GM12878 (cell line): ENCODE measurements around the gene LTBP3. TPM values are rescaled to one million over a fixed set of nuclear protein-coding genes. Genes with fewer than 3 reads are reported as not detected.

ENCODE experiments used
- ATAC-seq: fragments of 200-7000 bp; cut with Tn5 transposase; 3 replicates; pipeline ENCODE4 v1.9.1; 2020; ENCODE audit warnings: mild to moderate bottlenecking, moderate library complexity
- BruUV-seq: library from RNA; stranded (reverse); fragments of 400-500 nt; replicated peaks from 2 replicates; lab custom pipeline; 2021; lab: Mats Ljungman, UMichigan
- CTCF ChIA-PET: fragments of 300-600 bp; sonication (Branson Sonifier 250); formaldehyde crosslinking; extraction: SDS; loops from one replicate; lab custom pipeline; 2021; ENCODE audit warnings: inconsistent platforms; lab: Yijun Ruan, JAX
- POLR2A ChIA-PET: fragments of 350-600 bp; formaldehyde crosslinking; extraction: SDS; loops from one replicate; lab custom pipeline; 2021; ENCODE audit warnings: inconsistent platforms; lab: Charles Lee
- RAD21 ChIA-PET: fragments of 300-600 bp; sonication (Branson Sonifier 250); formaldehyde crosslinking; loops from one replicate; lab custom pipeline; 2023; ENCODE audit warnings: antibody characterized with exemption; ENCODE audit not compliant: unreplicated experiment; lab: Charles Lee
- SMC1A ChIA-PET: fragments of 300-600 bp; sonication (Branson Sonifier 250); formaldehyde crosslinking; loops from one replicate; lab custom pipeline; 2023; ENCODE audit not compliant: unreplicated experiment, uncharacterized antibody; lab: Charles Lee
- DNase-seq: peaks from one replicate; pipeline ENCODE4 v3.0.0-alpha.2; 2011; ENCODE audit warnings: low read depth, low spot score
- FAIRE-seq: peaks from 3 replicates; lab custom pipeline; 2011; peaks lifted over from hg19 to GRCh38; lab: Jason Lieb, UNC
- H2AFZ ChIP-seq: 2 replicates; pipeline ENCODE4 v1.6.0; 2011; ENCODE audit warnings: low read depth, low read length, control low read depth; ENCODE audit not compliant: control insufficient read depth
- H3K27ac ChIP-seq: 2 replicates; pipeline ENCODE4 v1.5.1; 2011; ENCODE audit warnings: control low read depth; ENCODE audit not compliant: control insufficient read depth, insufficient read depth
- H3K27me3 ChIP-seq, 2 experiments: replicated peaks in 1 of 2; 2 replicates each; pipeline versions ENCODE4 v1.6.0 to v1.6.1; 2011; ENCODE audit warnings: low read length in 1 of 2; ENCODE audit not compliant: control insufficient read depth in 2 of 2, insufficient read depth in 2 of 2
- H3K36me3 ChIP-seq, 2 experiments: 2 replicates each; pipeline ENCODE4 v1.5.1; 2011; ENCODE audit warnings: low read length in 1 of 2; ENCODE audit not compliant: control insufficient read depth in 2 of 2, insufficient read depth in 2 of 2
- H3K4me1 ChIP-seq: 2 replicates; pipeline ENCODE4 v1.6.1; 2011; ENCODE audit warnings: mild to moderate bottlenecking, low read length, moderate library complexity, mixed read lengths; ENCODE audit not compliant: control insufficient read depth, insufficient read depth
- H3K4me2 ChIP-seq: 2 replicates; pipeline ENCODE4 v1.6.0; 2011; ENCODE audit warnings: control low read depth; ENCODE audit not compliant: control insufficient read depth, insufficient read depth
- H3K4me3 ChIP-seq: fragments of 200-600 bp; sonication (generic); 2 replicates; pipeline ENCODE4 v1.5.1; 2016
- H3K79me2 ChIP-seq: 2 replicates; pipeline ENCODE4 v1.6.0; 2011; ENCODE audit warnings: low read length; ENCODE audit not compliant: control insufficient read depth, insufficient read depth
- H3K9ac ChIP-seq: 2 replicates; pipeline ENCODE4 v1.8.0; 2011; ENCODE audit warnings: low read length, control low read depth, mixed read lengths; ENCODE audit not compliant: control insufficient read depth, insufficient read depth
- H3K9me3 ChIP-seq: replicated peaks from 3 replicates; pipeline ENCODE4 v1.5.1; 2011; ENCODE audit warnings: mild to moderate bottlenecking, low read length; ENCODE audit not compliant: control insufficient read depth, insufficient read depth
- H4K20me1 ChIP-seq: 2 replicates; pipeline ENCODE4 v1.6.0; 2011; ENCODE audit not compliant: control insufficient read depth, insufficient read depth
- CHD1 ChIP-seq: IDR thresholded peaks from 2 replicates; pipeline ENCODE4 v1.6.1; 2012; ENCODE audit warnings: low read depth, low read length, improper control_type of control experiment
- HDGF ChIP-seq: fragments of 450-650 bp; IDR thresholded peaks from 2 replicates; pipeline ENCODE4 v1.6.1; 2016; ENCODE audit warnings: antibody characterized with exemption
- IKZF2 ChIP-seq, 2 experiments: fragments of 450-650 bp; IDR thresholded peaks; 2 replicates each; pipeline ENCODE4 v1.6.1; 2017; ENCODE audit warnings: mild to moderate bottlenecking in 2 of 2, moderate library complexity in 2 of 2
- MLLT1 ChIP-seq: fragments of 450-650 bp; IDR thresholded peaks from 2 replicates; pipeline ENCODE4 v1.6.1; 2016; ENCODE audit warnings: mild to moderate bottlenecking
- NBN ChIP-seq: fragments of 450-650 bp; IDR thresholded peaks from 2 replicates; pipeline ENCODE4 v1.6.1; 2016
- PAX8 ChIP-seq: fragments of 450-650 bp; IDR thresholded peaks from 2 replicates; pipeline ENCODE4 v1.6.1; 2017; ENCODE audit warnings: mild to moderate bottlenecking, moderate library complexity
- RAD21 ChIP-seq: IDR thresholded peaks from 2 replicates; pipeline ENCODE4 v1.6.1; 2011; ENCODE audit warnings: mild to moderate bottlenecking, low read depth, low read length, moderate library complexity; ENCODE audit not compliant: insufficient read depth
- SMC3 ChIP-seq: IDR thresholded peaks from 2 replicates; pipeline ENCODE4 v1.6.1; 2011; ENCODE audit warnings: low read length, improper control_type of control experiment, borderline replicate concordance
- SP1 ChIP-seq: IDR thresholded peaks from one replicate; pipeline ENCODE4 v1.6.1; 2011; ENCODE audit warnings: low read depth, low read length
- ZNF384 ChIP-seq: IDR thresholded peaks from 2 replicates; pipeline ENCODE4 v1.6.1; 2012; ENCODE audit warnings: low read depth, mild to moderate bottlenecking, low read length, improper control_type of control experiment, borderline replicate concordance
- WGBS: methylation state at CpG from one replicate; pipeline ENCODE4 v1.1.6; 2016; ENCODE audit warnings: low lambda C conversion rate; ENCODE audit not compliant: insufficient replicate concordance, insufficient coverage; ENCODE audit errors: missing lambda C conversion rate; 5-methylcytosine and 5-hydroxymethylcytosine counted together
- in situ Hi-C: fragments of 300-500 bp; cut with MboI; formaldehyde crosslinking; loops from 9 replicates; pipeline ENCODE4 v1.14.3; 2018; ENCODE audit warnings: mixed read lengths
- intact Hi-C: fragments of 100-400 bp; cut with micrococcal nuclease; formaldehyde crosslinking; loops from one replicate; pipeline ENCODE4 v1.14.2; 2022; ENCODE audit not compliant: unreplicated experiment
- polyA plus RNA-seq, 11 experiments: library from polyadenylated mRNA; depleted of rRNA in 4 of 11; unstranded in 6 of 11; stranded (reverse) in 5 of 11; fragments of >200 nt; fragmentation: Nextera tagmentation in 4 of 11; fragmentation: Illumina TruSeq in 1 of 11; extraction: Ambion mirVana in 4 of 11; extraction: Trizol in 1 of 11; gene quantifications; 1 replicate in 1 of 11; 2 replicates in 10 of 11; pipeline versions ENCODE4 v1.2.1 to v1.2.3, GENCODE V29; 2011 to 2016; ENCODE audit warnings: inconsistent platforms in 2 of 11, missing spikeins in 2 of 11, low read depth in 1 of 11
- total RNA-seq, 4 experiments: library from RNA; depleted of rRNA in 3 of 4; stranded (reverse); fragments of >200 nt in 3 of 4; fragmentation: Illumina TruSeq in 1 of 4; extraction: Trizol in 1 of 4; gene quantifications; 2 replicates each; pipeline versions ENCODE4 v1.2.1 to v1.2.3, GENCODE V29; 2013 to 2021
- TF ChIP-seq, protein P1 (sequence below): fragments of 450-650 bp; IDR thresholded peaks from 2 replicates; pipeline ENCODE4 v1.6.1; 2017; ENCODE audit warnings: antibody characterized with exemption, mild to moderate bottlenecking, moderate library complexity
- TF ChIP-seq, protein P2 (sequence below), 3 experiments: IDR thresholded peaks in 2 of 3; conservative IDR thresholded peaks in 1 of 3; 2 replicates each; pipeline ENCODE4 v1.5.1; 2011; ENCODE audit warnings: low read depth in 3 of 3, low read length in 3 of 3, mild to moderate bottlenecking in 3 of 3, control low read depth in 2 of 3, moderate library complexity in 2 of 3, inconsistent platforms in 1 of 3, mixed read lengths in 1 of 3; ENCODE audit not compliant: control insufficient read depth in 2 of 3, insufficient read depth in 1 of 3; ENCODE audit errors: extremely low read depth in 1 of 3

The LTBP3 gene
- total and polyA plus RNA-seq, 10 of the 15 experiments (the other 5 are each of a cell fraction or from before 2014, with no cell fraction given), result 2.2 to 12.2 (median 6.2) TPM; not detected in 2

- in situ Hi-C loops (no loop called here), intact Hi-C loops (loop anchor here (5.0 kb wide), 1 partner anchor 155 kb away; no protein-coding TSS in a partner anchor)
- CTCF ChIA-PET, result interaction anchor here (0.7 to 5.5 kb wide), 12 partner anchors 10 to 289 kb away, joined by 3 to 89 read pairs (median 4); partner anchors contain the start of genes MUS81, PCNX3 and SIPA1
- no peaks in the 10 kb centered on the region for H4K20me1 ChIP-seq
- SMC1A ChIA-PET, result interaction anchor here (0.6 to 4.8 kb wide), 9 partner anchors 15 to 216 kb away, joined by 3 to 48 read pairs (median 4); partner anchors contain the start of genes PCNX3 and SIPA1
- peak overlapping the region; percentile 56; the same call in 1 of the 2 replicates for H3K9ac ChIP-seq
- no peaks in the 10 kb centered on the region for H3K9me3 ChIP-seq
- H3K27me3 ChIP-seq, result no peaks in the 10 kb centered on the region
- TF ChIP-seq ZNF384 (no peak), SMC3 (peak; percentile 24; the same call in 1 of the 2 replicates), MLLT1 (peak; percentile 46; the same call in 1 of the 2 replicates), PAX8 (no peak), HDGF (0 out of 2 replicates have a peak, but pooled peaks have one; percentile 69), RAD21 (peak; percentile 28; the same call in 1 of the 2 replicates), SP1 (no peak), CHD1 (no peak), IKZF2 (IDR thresholded peaks at IDR 0.05) (peak in 1 of 2 experiments; percentile 15; a peak in 1 of 4 replicates), NBN (peak; percentile 53)
- TF ChIP-seq, protein P1, sequence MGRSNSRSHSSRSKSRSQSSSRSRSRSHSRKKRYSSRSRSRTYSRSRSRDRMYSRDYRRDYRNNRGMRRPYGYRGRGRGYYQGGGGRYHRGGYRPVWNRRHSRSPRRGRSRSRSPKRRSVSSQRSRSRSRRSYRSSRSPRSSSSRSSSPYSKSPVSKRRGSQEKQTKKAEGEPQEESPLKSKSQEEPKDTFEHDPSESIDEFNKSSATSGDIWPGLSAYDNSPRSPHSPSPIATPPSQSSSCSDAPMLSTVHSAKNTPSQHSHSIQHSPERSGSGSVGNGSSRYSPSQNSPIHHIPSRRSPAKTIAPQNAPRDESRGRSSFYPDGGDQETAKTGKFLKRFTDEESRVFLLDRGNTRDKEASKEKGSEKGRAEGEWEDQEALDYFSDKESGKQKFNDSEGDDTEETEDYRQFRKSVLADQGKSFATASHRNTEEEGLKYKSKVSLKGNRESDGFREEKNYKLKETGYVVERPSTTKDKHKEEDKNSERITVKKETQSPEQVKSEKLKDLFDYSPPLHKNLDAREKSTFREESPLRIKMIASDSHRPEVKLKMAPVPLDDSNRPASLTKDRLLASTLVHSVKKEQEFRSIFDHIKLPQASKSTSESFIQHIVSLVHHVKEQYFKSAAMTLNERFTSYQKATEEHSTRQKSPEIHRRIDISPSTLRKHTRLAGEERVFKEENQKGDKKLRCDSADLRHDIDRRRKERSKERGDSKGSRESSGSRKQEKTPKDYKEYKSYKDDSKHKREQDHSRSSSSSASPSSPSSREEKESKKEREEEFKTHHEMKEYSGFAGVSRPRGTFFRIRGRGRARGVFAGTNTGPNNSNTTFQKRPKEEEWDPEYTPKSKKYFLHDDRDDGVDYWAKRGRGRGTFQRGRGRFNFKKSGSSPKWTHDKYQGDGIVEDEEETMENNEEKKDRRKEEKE, result no peak
- TF ChIP-seq, protein P2, sequence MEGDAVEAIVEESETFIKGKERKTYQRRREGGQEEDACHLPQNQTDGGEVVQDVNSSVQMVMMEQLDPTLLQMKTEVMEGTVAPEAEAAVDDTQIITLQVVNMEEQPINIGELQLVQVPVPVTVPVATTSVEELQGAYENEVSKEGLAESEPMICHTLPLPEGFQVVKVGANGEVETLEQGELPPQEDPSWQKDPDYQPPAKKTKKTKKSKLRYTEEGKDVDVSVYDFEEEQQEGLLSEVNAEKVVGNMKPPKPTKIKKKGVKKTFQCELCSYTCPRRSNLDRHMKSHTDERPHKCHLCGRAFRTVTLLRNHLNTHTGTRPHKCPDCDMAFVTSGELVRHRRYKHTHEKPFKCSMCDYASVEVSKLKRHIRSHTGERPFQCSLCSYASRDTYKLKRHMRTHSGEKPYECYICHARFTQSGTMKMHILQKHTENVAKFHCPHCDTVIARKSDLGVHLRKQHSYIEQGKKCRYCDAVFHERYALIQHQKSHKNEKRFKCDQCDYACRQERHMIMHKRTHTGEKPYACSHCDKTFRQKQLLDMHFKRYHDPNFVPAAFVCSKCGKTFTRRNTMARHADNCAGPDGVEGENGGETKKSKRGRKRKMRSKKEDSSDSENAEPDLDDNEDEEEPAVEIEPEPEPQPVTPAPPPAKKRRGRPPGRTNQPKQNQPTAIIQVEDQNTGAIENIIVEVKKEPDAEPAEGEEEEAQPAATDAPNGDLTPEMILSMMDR (IDR thresholded peaks at IDR 0.05 in 2 of 3, conservative IDR thresholded peaks at IDR 0.05 in 1 of 3; ENCODE audit: control insufficient read depth in 2 of 3, extremely low read depth in 1 of 3, insufficient read depth in 1 of 3, low read depth in 3 of 3, low read length in 3 of 3), result peak; percentile 36 to 60 (median 55); a peak in 5 of 6 replicates
- WGBS, result 7% methylated on average over 11 of the region's 11 CpGs
- H3K27ac ChIP-seq, result no peak overlapping the region
- no peak for ATAC-seq
- H3K4me1 ChIP-seq, result peaks cover 25% of the 10 kb centered on the region
- peaks cover 66% of the 10 kb centered on the region for H3K79me2 ChIP-seq
- POLR2A ChIA-PET, result interaction anchor here (0.8 to 4.7 kb wide), 7 partner anchors 17 to 75 kb away, joined by 4 to 66 read pairs (median 10); partner anchors contain the start of gene PCNX3
- FAIRE-seq, result no peak
- no peaks in the 10 kb centered on the region; a peak in 1 of 4 replicates for H3K36me3 ChIP-seq
- BruUV-seq, result no TSS peak
- no peak overlapping the region for H2AFZ ChIP-seq
- peak overlapping the region; percentile 79 for H3K4me3 ChIP-seq
- peak overlapping the region; percentile 94 for H3K4me2 ChIP-seq
- no peak for DNase-seq
- RAD21 ChIA-PET, result interaction anchor here (0.6 to 6.1 kb wide), 13 partner anchors 16 to 748 kb away, joined by 3 to 58 read pairs (median 6); partner anchors contain the start of genes MAP3K11 and PCNX3
Measured at GRCh38 chr11:65571940-65572339, 13.8 kb upstream of the LTBP3 start.
